Measurements from ENCODE around the gene KCNQ1. TPM values are rescaled to one million over a fixed set of nuclear protein-coding genes. Genes with fewer than 3 reads are reported as not detected.

Gene KCNQ1
- total RNA-seq, 1 experiment from 2014 or later: 2.5 TPM

DNA sequence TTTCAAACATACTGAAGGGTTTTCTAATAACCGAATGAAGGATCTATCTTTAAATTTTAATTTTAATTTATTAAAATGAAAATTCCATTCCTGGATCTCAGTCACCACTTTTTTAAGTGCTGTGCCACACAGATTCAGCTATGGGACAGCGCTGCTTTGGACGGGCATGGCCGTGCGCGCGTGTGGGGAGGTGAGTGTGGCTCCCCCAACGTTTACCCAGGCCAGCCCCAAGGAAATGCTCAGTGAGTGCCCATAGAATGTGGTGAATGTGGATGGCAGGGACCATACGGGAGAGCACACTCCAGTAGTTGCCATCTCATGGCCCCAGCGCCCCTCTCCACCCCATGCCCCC lies 343.0 kb downstream of the KCNQ1 start (continued):
- TF ChIP-seq, protein P1, sequence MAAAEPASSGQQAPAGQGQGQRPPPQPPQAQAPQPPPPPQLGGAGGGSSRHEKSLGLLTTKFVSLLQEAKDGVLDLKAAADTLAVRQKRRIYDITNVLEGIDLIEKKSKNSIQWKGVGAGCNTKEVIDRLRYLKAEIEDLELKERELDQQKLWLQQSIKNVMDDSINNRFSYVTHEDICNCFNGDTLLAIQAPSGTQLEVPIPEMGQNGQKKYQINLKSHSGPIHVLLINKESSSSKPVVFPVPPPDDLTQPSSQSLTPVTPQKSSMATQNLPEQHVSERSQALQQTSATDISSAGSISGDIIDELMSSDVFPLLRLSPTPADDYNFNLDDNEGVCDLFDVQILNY (CRISPR knock-in tag; IDR thresholded peaks at IDR 0.05): no peak

DNA sequence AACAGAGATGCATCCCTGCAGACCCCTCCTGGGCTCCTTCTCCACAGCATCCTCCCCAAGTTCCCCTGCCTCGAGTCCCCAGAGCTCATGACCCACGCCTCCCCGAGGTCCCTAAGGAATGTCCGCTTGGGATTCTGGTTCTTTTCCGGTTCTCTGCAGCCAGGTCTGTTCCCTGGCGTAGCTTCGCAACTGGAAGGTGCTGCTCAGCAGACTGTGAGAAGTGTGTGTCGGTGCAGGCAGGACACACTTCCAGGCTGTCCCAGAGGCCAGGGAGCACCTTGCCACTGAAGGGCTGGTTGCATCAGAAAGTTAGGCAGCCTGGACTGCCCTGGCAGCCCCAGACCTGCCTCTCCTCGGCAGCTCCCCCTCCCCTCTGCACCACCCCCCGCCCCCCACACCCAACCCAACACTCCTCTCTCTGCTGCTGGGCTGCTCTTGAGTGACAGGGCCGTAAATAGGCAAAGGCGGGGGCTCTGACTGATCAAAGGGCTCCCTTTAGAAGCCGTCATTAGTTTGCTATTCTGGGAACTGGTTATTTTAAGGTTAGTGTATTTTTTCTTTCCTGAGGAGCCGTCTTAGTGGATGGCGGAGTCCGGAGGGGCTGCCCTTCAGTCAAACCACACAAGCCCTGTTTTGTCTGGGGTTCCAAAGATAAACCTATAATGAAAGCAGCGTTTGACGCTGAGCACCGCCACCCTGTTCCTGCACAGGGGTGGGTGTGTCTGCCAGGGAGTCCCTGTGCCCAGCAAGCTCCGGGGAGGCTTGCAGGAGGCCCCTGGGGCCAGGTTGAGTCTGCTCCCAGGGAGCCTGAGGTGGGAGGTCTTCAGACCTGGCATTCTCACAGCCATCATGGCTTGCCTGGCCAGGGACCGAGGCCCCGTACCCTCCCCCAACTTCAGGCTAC lies 343.6 kb downstream of the KCNQ1 start:
- CTCF ChIA-PET: interaction anchor here (0.6 to 3.1 kb wide), 2 partner anchors 114 to 256 kb away, joined by 3 to 7 read pairs; no protein-coding TSS in a partner anchor
- ATAC-seq (peak; percentile 54), DNase-seq (ENCODE audit: low spot score) (peak; percentile 23)
- TF ChIP-seq GABPB1 (CRISPR knock-in tag; IDR thresholded peaks at IDR 0.05): peak; percentile 88
- TF ChIP-seq, protein P2, sequence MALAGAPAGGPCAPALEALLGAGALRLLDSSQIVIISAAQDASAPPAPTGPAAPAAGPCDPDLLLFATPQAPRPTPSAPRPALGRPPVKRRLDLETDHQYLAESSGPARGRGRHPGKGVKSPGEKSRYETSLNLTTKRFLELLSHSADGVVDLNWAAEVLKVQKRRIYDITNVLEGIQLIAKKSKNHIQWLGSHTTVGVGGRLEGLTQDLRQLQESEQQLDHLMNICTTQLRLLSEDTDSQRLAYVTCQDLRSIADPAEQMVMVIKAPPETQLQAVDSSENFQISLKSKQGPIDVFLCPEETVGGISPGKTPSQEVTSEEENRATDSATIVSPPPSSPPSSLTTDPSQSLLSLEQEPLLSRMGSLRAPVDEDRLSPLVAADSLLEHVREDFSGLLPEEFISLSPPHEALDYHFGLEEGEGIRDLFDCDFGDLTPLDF (CRISPR knock-in tag; IDR thresholded peaks at IDR 0.05): no peak
- peaks cover 17% of the 10 kb centered on the region for H3K9me3 Mint-ChIP-seq
- H3K4me1 Mint-ChIP-seq: peaks cover 20% of the 10 kb centered on the region
- H3K27ac Mint-ChIP-seq: no peak overlapping the region
- no peak overlapping the region for H3K4me3 Mint-ChIP-seq
- POLR2A ChIA-PET: no interaction called here
- H3K36me3 Mint-ChIP-seq: peaks cover 13% of the 10 kb centered on the region
- H3K27me3 Mint-ChIP-seq (ENCODE audit: low read depth): peaks cover 64% of the 10 kb centered on the region

DNA sequence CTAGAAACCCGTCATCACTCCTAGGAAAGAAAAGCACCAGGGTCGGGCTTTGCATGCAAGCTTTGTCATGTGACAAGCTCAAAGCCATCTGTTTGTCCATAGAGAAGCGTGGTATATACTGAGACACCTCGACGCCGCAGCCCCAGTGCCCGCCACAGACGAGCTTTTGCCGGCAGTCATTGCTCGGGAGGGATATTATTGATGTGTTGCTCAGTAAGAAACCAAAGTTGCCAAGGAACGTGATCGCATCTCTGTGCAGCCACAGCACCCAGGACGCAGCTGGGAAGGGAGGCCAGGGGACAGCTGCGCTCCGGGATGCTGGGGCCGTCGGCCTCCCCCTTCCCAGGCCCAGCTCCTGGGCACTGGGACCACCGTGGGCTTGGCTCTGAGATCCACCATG lies 344.5 kb downstream of the KCNQ1 start:
- DNase-seq (ENCODE audit: low spot score) (peak; percentile 4), ATAC-seq (no peak)
- ChIA-PET CTCF (interaction anchor here (0.6 to 3.1 kb wide), 3 partner anchors 103 to 257 kb away, joined by 3 to 7 read pairs (median 3); no protein-coding TSS in a partner anchor), POLR2A (no interaction called here)
- Mint-ChIP-seq H3K9me3 (peaks cover 17% of the 10 kb centered on the region), H3K27ac (no peak overlapping the region), H3K4me3 (no peak overlapping the region), H3K36me3 (peaks cover 13% of the 10 kb centered on the region), H3K4me1 (peaks cover 12% of the 10 kb centered on the region), H3K27me3 (ENCODE audit: low read depth) (peaks cover 74% of the 10 kb centered on the region)
- TF ChIP-seq, protein P3, sequence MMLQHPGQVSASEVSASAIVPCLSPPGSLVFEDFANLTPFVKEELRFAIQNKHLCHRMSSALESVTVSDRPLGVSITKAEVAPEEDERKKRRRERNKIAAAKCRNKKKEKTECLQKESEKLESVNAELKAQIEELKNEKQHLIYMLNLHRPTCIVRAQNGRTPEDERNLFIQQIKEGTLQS (CRISPR knock-in tag; conservative IDR thresholded peaks at IDR 0.05): no peak
- TF ChIP-seq GTF2I (CRISPR knock-in tag; conservative IDR thresholded peaks at IDR 0.05): no peak
- TF ChIP-seq ATF1 (CRISPR knock-in tag; IDR thresholded peaks at IDR 0.05): no peak
- TF ChIP-seq, protein P1 (CRISPR knock-in tag; IDR thresholded peaks at IDR 0.05): no peak
- TF ChIP-seq, protein P4, sequence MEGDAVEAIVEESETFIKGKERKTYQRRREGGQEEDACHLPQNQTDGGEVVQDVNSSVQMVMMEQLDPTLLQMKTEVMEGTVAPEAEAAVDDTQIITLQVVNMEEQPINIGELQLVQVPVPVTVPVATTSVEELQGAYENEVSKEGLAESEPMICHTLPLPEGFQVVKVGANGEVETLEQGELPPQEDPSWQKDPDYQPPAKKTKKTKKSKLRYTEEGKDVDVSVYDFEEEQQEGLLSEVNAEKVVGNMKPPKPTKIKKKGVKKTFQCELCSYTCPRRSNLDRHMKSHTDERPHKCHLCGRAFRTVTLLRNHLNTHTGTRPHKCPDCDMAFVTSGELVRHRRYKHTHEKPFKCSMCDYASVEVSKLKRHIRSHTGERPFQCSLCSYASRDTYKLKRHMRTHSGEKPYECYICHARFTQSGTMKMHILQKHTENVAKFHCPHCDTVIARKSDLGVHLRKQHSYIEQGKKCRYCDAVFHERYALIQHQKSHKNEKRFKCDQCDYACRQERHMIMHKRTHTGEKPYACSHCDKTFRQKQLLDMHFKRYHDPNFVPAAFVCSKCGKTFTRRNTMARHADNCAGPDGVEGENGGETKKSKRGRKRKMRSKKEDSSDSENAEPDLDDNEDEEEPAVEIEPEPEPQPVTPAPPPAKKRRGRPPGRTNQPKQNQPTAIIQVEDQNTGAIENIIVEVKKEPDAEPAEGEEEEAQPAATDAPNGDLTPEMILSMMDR (IDR thresholded peaks at IDR 0.05): no peak

DNA sequence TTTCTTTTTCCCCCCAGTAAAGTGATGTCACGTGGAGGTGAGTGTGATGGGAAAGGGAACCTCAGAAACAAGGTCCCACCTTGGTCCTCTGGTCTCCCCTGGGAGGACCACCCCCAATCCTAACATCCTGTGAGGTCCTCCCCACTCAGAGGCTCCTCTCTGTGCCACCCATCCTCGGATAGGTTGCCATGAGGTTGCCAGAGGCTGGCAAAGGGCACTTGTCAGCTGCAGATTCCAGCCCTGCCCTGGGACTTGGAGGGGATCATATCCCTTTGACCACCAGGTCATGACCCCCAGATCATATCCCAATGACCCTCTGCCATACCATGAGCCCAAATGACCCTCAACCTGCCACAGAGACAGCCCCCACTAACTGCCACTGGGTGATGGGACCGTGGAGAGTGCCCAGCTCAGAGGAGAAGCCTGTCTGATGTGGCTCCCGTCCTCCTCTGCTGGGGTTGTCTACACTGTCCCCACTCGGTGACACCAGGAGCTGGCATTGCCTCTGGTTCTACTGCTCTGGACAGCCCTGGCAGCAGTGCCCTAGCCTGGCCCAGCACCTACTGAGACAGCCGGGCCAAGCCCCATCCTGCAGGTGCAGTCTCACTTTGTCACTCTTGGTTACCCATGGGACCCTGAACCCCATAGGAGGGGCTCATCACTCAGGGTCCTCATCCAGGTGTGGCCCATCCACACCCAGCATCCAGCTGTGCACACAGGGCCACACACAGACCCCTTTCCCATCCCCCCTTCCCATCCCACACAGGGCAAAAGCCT lies 345.2 kb downstream of the KCNQ1 start:
- Mint-ChIP-seq H3K4me1 (peaks cover 12% of the 10 kb centered on the region), H3K4me3 (no peak overlapping the region), H3K27ac (no peak overlapping the region), H3K36me3 (peaks cover 13% of the 10 kb centered on the region), H3K27me3 (ENCODE audit: low read depth) (peaks cover 78% of the 10 kb centered on the region), H3K9me3 (peaks cover 17% of the 10 kb centered on the region)
- ChIA-PET CTCF (interaction anchor here (0.8 to 3.1 kb wide), 5 partner anchors 47 to 258 kb away, joined by 3 to 7 read pairs (median 3); no protein-coding TSS in a partner anchor), POLR2A (no interaction called here)
- DNase-seq (ENCODE audit: low spot score): peak; percentile 4
- no peak for ATAC-seq
- TF ChIP-seq CREM (CRISPR knock-in tag; IDR thresholded peaks at IDR 0.05): no peak
- no peak for TF ChIP-seq HMGXB4 (CRISPR knock-in tag; IDR thresholded peaks at IDR 0.05)
- TF ChIP-seq EMX1 (CRISPR knock-in tag; IDR thresholded peaks at IDR 0.05): no peak
- no peak for TF ChIP-seq ZNF425 (CRISPR knock-in tag; conservative IDR thresholded peaks at IDR 0.05)
- no peak for TF ChIP-seq GTF2I (CRISPR knock-in tag; conservative IDR thresholded peaks at IDR 0.05)

Data from WTC11 (cell line).